Activated effector memory CD4-positive, alpha-beta T cell treated with anti-CD3 and anti-CD28 coated beads, Interleukin-2, amount 50 U/mL, for 16 hours (primary cell): ENCODE data around the gene PKP3.

Experiments used
- DNase-seq: peaks from one replicate; pipeline ENCODE4 v3.0.0-alpha.2; 2020

The PKP3 gene

GRCh38 chr11:449889-450808 is 56.1 kb downstream of the PKP3 start, which contains the start of gene PTDSS2:
Gene PTDSS2, plus strand, starts transcription at chr11:450279. Its CDS starts 177 bp downstream, at chr11:450456.
- peak; percentile 98 for DNase-seq

- peak; percentile 91 for DNase-seq
Measured at GRCh38 chr11:450809-451451, 56.9 kb downstream of the PKP3 start.

GRCh38 chr11:451738-452137 is 57.7 kb downstream of the PKP3 start:
- no peak for DNase-seq

- DNase-seq, result no peak
Measured at GRCh38 chr11:452203-452744, 58.3 kb downstream of the PKP3 start.

- DNase-seq, result no peak
Measured at GRCh38 chr11:452916-453527, 59.0 kb downstream of the PKP3 start.

- no peak for DNase-seq
Measured at GRCh38 chr11:453564-453963, 59.6 kb downstream of the PKP3 start.

- no peak for DNase-seq
Measured at GRCh38 chr11:454043-454442, 60.0 kb downstream of the PKP3 start.
